HepG2 (cell line): ENCODE measurements around the gene EEF1AKMT3. TPM values are rescaled to one million over a fixed set of nuclear protein-coding genes. Genes with fewer than 3 reads are reported as not detected.

ENCODE experiments used
- CBX1 ChIP-seq: IDR thresholded peaks from one replicate; pipeline ENCODE4 v1.6.1; 2016; ENCODE audit warnings: antibody characterized with exemption, low read depth
- CCDC6 ChIP-seq: sonication (generic); formaldehyde crosslinking; IDR thresholded peaks from 2 replicates; pipeline ENCODE4 v1.8.1; 2022; ENCODE audit warnings: mild to moderate bottlenecking, missing genetic modification reagents, moderate library complexity
- CREB1 ChIP-seq, 2 experiments: fragments of 450-650 bp in 1 of 2; IDR thresholded peaks; 2 replicates each; pipeline ENCODE4 v1.6.1; 2016 to 2017; ENCODE audit warnings: control low read depth in 1 of 2, mild to moderate bottlenecking in 1 of 2, missing compliant biosample characterization in 1 of 2, missing genetic modification characterization in 1 of 2
- CREBL2 ChIP-seq: sonication (generic); formaldehyde crosslinking; IDR thresholded peaks from 2 replicates; pipeline ENCODE4 v1.8.1; 2023; ENCODE audit warnings: missing genetic modification reagents, mild to moderate bottlenecking, borderline replicate concordance
- EEA1 ChIP-seq: sonication (generic); formaldehyde crosslinking; IDR thresholded peaks from 2 replicates; pipeline ENCODE4 v1.5.1; 2020; ENCODE audit warnings: mild to moderate bottlenecking, missing genetic modification reagents, borderline replicate concordance
- FOSL2 ChIP-seq: sonication (generic); formaldehyde crosslinking; IDR thresholded peaks from 2 replicates; pipeline ENCODE4 v1.4.0; 2020; ENCODE audit warnings: missing genetic modification reagents
- FOXK2 ChIP-seq: fragments of 450-650 bp; IDR thresholded peaks from 2 replicates; pipeline ENCODE4 v1.6.1; 2016
- KAT7 ChIP-seq: IDR thresholded peaks from 2 replicates; pipeline ENCODE4 v1.6.1; 2018; ENCODE audit warnings: borderline replicate concordance, missing compliant biosample characterization
- MIER2 ChIP-seq: IDR thresholded peaks from 2 replicates; pipeline ENCODE4 v1.6.1; 2016; ENCODE audit warnings: missing biosample characterization, missing genetic modification reagents
- NFE2 ChIP-seq: sonication (generic); formaldehyde crosslinking; IDR thresholded peaks from 2 replicates; pipeline ENCODE4 v1.4.0; 2020; ENCODE audit warnings: missing genetic modification reagents
- NFKBIZ ChIP-seq: IDR thresholded peaks from 2 replicates; pipeline ENCODE4 v1.6.1; 2018; ENCODE audit warnings: missing genetic modification reagents, missing compliant biosample characterization
- POLR2AphosphoS5 ChIP-seq: IDR thresholded peaks from 2 replicates; pipeline ENCODE4 v1.6.1; 2012; ENCODE audit warnings: low read depth, low read length
- RARA ChIP-seq: IDR thresholded peaks from 2 replicates; pipeline ENCODE4 v1.6.1; 2016; ENCODE audit warnings: missing genetic modification reagents, missing compliant biosample characterization
- SKI ChIP-seq: fragments of 450-650 bp; IDR thresholded peaks from one replicate; pipeline ENCODE4 v1.6.1; 2018; ENCODE audit warnings: mild to moderate bottlenecking; ENCODE audit not compliant: partially characterized antibody
- TOE1 ChIP-seq: sonication (generic); formaldehyde crosslinking; IDR thresholded peaks from 2 replicates; pipeline ENCODE4 v1.4.0; 2020; ENCODE audit warnings: mild to moderate bottlenecking, missing genetic modification reagents
- ZFP37 ChIP-seq: sonication (generic); formaldehyde crosslinking; IDR thresholded peaks from 2 replicates; pipeline ENCODE4 v1.4.0; 2020; ENCODE audit warnings: missing genetic modification reagents, borderline replicate concordance
- ZFP82 ChIP-seq: sonication (generic); formaldehyde crosslinking; IDR thresholded peaks from 2 replicates; pipeline ENCODE4 v1.5.1; 2020; ENCODE audit warnings: mild to moderate bottlenecking, missing genetic modification reagents, borderline replicate concordance
- ZMYM2 ChIP-seq: sonication (generic); formaldehyde crosslinking; IDR thresholded peaks from 2 replicates; pipeline ENCODE4 v1.8.0; 2022; ENCODE audit warnings: mild to moderate bottlenecking, missing genetic modification reagents
- ZNF564 ChIP-seq: sonication (generic); formaldehyde crosslinking; IDR thresholded peaks from 2 replicates; pipeline ENCODE4 v1.8.1; 2023; ENCODE audit warnings: mild to moderate bottlenecking, missing genetic modification reagents
- ZNF674 ChIP-seq: sonication (generic); formaldehyde crosslinking; IDR thresholded peaks from 2 replicates; pipeline ENCODE4 v1.5.0; 2020; ENCODE audit warnings: low read depth, mild to moderate bottlenecking, missing genetic modification reagents
- ZNF749 ChIP-seq: sonication (generic); formaldehyde crosslinking; IDR thresholded peaks from 2 replicates; pipeline ENCODE4 v1.8.0; 2022; ENCODE audit warnings: mild to moderate bottlenecking, missing genetic modification reagents, moderate library complexity, borderline replicate concordance
- ZSCAN9 ChIP-seq: IDR thresholded peaks from 2 replicates; pipeline ENCODE4 v1.6.1; 2016; ENCODE audit warnings: borderline replicate concordance
- polyA plus RNA-seq, 8 experiments: library from polyadenylated mRNA; depleted of rRNA in 3 of 8; stranded (reverse) in 7 of 8; unstranded in 1 of 8; fragments of >200 nt; fragmentation: Illumina TruSeq in 4 of 8; extraction: Trizol in 4 of 8; gene quantifications; 2 replicates each; pipeline versions ENCODE4 v1.2.1 to v1.2.3, GENCODE V29; 2011 to 2016; ENCODE audit warnings: low read depth in 4 of 8, missing spikeins in 1 of 8, mixed read lengths in 1 of 8; ENCODE audit not compliant: insufficient read depth in 1 of 8
- total RNA-seq, 5 experiments: library from RNA; depleted of rRNA; stranded (reverse); fragments of >200 nt; fragmentation: Illumina TruSeq; extraction: Trizol; gene quantifications; 2 replicates each; pipeline ENCODE4 v1.2.3, GENCODE V29; 2016; ENCODE audit warnings: low read depth in 1 of 5
- TF ChIP-seq, protein P1 (sequence below): sonication (generic); formaldehyde crosslinking; conservative IDR thresholded peaks from 2 replicates; pipeline ENCODE4 v1.8.0; 2022; ENCODE audit warnings: mild to moderate bottlenecking, moderate library complexity, missing genetic modification reagents
- TF ChIP-seq, protein P2 (sequence below): fragments of 450-650 bp; IDR thresholded peaks from 2 replicates; pipeline ENCODE4 v1.6.1; 2016
- TF ChIP-seq, protein P3 (sequence below): sonication (generic); formaldehyde crosslinking; IDR thresholded peaks from 2 replicates; pipeline ENCODE4 v1.4.0; 2020; ENCODE audit warnings: missing genetic modification reagents
- TF ChIP-seq, protein P4 (sequence below): IDR thresholded peaks from 2 replicates; pipeline ENCODE4 v1.6.1; 2016; ENCODE audit warnings: low read depth, control low read depth

Gene EEF1AKMT3
- total and polyA plus RNA-seq, 2 of the 13 experiments (the other 11 are each of a cell fraction or from before 2014, with no cell fraction given) = 4.7 to 11.4 TPM

DNA sequence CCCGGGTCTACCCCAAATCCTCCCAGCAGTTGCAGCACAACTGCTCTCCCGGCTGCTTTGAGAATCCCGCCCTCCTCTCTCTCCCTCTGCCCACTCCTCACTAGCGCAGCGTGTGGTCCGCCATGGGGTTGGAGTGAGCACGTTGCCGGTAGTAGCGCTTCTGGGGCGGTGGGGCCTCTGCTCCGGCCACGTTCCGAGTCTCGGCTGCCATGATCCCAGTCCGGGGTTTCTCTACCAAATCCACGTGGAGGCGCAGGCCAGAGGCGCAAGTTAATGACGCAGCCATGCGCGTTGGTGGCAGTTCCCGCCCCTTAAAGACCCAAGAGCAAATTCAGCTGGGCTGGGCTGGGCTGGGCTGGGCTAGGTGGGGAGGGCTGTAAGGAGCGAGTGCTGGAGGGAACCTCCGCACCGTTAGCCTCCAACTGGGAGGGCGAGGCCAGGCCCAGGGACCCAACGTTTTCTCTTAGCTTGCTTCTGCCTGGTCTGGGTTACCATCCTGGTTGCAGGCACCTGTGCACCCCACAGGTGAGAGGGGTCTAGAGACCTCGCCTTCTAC, 463 bp upstream of the EEF1AKMT3 start, which contains the start of gene METTL1 (continued):
- TF ChIP-seq ZNF674 (CRISPR knock-in tag) (no peak), ZFP37 (CRISPR knock-in tag) (0 out of 2 replicates have a peak, but pooled peaks have one; percentile 84), ZFP82 (CRISPR knock-in tag) (no peak), EEA1 (CRISPR knock-in tag) (no peak), NFE2 (CRISPR knock-in tag) (no peak), ZNF749 (CRISPR knock-in tag) (0 out of 2 replicates have a peak, but pooled peaks have one; percentile 5), CREB1 (IDR thresholded peaks at IDR 0.05) (peak; percentile 95), CREB1 (CRISPR knock-in tag; IDR thresholded peaks at IDR 0.05) (peak; percentile 99), ZSCAN9 (CRISPR knock-in tag) (peak; percentile 81), NFKBIZ (CRISPR knock-in tag) (no peak; the same call in 1 of the 2 replicates), FOXK2 (no peak), CREBL2 (CRISPR knock-in tag) (no peak), TOE1 (no peak), MIER2 (CRISPR knock-in tag) (peak; percentile 52; the same call in 1 of the 2 replicates), CBX1 (peak; percentile 16), CCDC6 (CRISPR knock-in tag) (peak; percentile 75), SKI (peak; percentile 55), POLR2AphosphoS5 (peak; percentile 89), RARA (CRISPR knock-in tag) (no peak; the same call in 1 of the 2 replicates), ZMYM2 (CRISPR knock-in tag) (peak; percentile 75; the same call in 1 of the 2 replicates), KAT7 (CRISPR knock-in tag) (no peak), ZNF564 (CRISPR knock-in tag) (peak; percentile 75), FOSL2 (CRISPR knock-in tag) (no peak; the same call in 1 of the 2 replicates)
- TF ChIP-seq, protein P1, sequence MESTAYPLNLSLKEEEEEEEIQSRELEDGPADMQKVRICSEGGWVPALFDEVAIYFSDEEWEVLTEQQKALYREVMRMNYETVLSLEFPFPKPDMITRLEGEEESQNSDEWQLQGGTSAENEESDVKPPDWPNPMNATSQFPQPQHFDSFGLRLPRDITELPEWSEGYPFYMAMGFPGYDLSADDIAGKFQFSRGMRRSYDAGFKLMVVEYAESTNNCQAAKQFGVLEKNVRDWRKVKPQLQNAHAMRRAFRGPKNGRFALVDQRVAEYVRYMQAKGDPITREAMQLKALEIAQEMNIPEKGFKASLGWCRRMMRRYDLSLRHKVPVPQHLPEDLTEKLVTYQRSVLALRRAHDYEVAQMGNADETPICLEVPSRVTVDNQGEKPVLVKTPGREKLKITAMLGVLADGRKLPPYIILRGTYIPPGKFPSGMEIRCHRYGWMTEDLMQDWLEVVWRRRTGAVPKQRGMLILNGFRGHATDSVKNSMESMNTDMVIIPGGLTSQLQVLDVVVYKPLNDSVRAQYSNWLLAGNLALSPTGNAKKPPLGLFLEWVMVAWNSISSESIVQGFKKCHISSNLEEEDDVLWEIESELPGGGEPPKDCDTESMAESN (CRISPR knock-in tag) = peak; percentile 92
- TF ChIP-seq, protein P2, sequence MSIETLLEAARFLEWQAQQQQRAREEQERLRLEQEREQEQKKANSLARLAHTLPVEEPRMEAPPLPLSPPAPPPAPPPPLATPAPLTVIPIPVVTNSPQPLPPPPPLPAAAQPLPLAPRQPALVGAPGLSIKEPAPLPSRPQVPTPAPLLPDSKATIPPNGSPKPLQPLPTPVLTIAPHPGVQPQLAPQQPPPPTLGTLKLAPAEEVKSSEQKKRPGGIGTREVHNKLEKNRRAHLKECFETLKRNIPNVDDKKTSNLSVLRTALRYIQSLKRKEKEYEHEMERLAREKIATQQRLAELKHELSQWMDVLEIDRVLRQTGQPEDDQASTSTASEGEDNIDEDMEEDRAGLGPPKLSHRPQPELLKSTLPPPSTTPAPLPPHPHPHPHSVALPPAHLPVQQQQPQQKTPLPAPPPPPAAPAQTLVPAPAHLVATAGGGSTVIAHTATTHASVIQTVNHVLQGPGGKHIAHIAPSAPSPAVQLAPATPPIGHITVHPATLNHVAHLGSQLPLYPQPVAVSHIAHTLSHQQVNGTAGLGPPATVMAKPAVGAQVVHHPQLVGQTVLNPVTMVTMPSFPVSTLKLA = peak; percentile 98
- TF ChIP-seq, protein P3, sequence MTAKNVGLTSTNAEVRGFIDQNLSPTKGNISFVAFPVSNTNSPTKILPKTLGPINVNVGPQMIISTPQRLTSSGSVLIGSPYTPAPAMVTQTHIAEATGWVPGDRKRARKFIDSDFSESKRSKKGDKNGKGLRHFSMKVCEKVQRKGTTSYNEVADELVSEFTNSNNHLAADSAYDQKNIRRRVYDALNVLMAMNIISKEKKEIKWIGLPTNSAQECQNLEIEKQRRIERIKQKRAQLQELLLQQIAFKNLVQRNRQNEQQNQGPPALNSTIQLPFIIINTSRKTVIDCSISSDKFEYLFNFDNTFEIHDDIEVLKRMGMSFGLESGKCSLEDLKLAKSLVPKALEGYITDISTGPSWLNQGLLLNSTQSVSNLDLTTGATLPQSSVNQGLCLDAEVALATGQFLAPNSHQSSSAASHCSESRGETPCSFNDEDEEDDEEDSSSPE (CRISPR knock-in tag) = peak; percentile 73; the same call in 1 of the 2 replicates
- TF ChIP-seq, protein P4, sequence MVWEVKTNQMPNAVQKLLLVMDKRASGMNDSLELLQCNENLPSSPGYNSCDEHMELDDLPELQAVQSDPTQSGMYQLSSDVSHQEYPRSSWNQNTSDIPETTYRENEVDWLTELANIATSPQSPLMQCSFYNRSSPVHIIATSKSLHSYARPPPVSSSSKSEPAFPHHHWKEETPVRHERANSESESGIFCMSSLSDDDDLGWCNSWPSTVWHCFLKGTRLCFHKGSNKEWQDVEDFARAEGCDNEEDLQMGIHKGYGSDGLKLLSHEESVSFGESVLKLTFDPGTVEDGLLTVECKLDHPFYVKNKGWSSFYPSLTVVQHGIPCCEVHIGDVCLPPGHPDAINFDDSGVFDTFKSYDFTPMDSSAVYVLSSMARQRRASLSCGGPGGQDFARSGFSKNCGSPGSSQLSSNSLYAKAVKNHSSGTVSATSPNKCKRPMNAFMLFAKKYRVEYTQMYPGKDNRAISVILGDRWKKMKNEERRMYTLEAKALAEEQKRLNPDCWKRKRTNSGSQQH (CRISPR knock-in tag) = peak; percentile 74
